Measurements from ENCODE around the gene RASL10A. TPM values are rescaled to one million over a fixed set of nuclear protein-coding genes. Genes with fewer than 3 reads are reported as not detected.

RASL10A gene
- total RNA-seq, 1 experiment from 2014 or later, result 0.82 TPM

GRCh38 chr22:29319072-29319471 is 3.6 kb upstream of the RASL10A start:
- BruUV-seq (replicated peaks), result no TSS peak
- H3K27ac Mint-ChIP-seq (ENCODE audit: low read depth, unreplicated experiment), result no peak overlapping the region
- peaks cover 5% of the 10 kb centered on the region for H3K4me1 Mint-ChIP-seq (ENCODE audit: insufficient read depth, unreplicated experiment)
- TF ChIP-seq CTCF (IDR thresholded peaks at IDR 0.05; ENCODE audit: unreplicated experiment), result no peak
- H3K27me3 Mint-ChIP-seq (ENCODE audit: insufficient read depth, unreplicated experiment), result peaks cover 22% of the 10 kb centered on the region
- H3K36me3 Mint-ChIP-seq (ENCODE audit: insufficient read depth, unreplicated experiment), result no peaks in the 10 kb centered on the region
- CTCF ChIA-PET, result interaction anchor here (0.7 kb wide), 1 partner anchor 20 kb away, joined by 3 read pairs; no protein-coding TSS in a partner anchor
- no peak for DNase-seq (ENCODE audit: unreplicated experiment)
- intact Hi-C loops (cut with micrococcal nuclease), result no loop called here
- POLR2A ChIA-PET, result interaction anchor here (0.8 kb wide), 1 partner anchor 32 kb away, joined by 4 read pairs; no protein-coding TSS in a partner anchor
- no peak overlapping the region for H3K4me3 Mint-ChIP-seq (ENCODE audit: unreplicated experiment)
- no peaks in the 10 kb centered on the region for H3K9me3 Mint-ChIP-seq (ENCODE audit: unreplicated experiment)

GRCh38 chr22:29317827-29318454 is 2.4 kb upstream of the RASL10A start:
- no peak overlapping the region for H3K27ac Mint-ChIP-seq (ENCODE audit: low read depth, unreplicated experiment)
- intact Hi-C loops (cut with micrococcal nuclease), result no loop called here
- peaks cover 7% of the 10 kb centered on the region for H3K4me1 Mint-ChIP-seq (ENCODE audit: insufficient read depth, unreplicated experiment)
- no TSS peak for BruUV-seq (replicated peaks)
- peaks cover 27% of the 10 kb centered on the region for H3K27me3 Mint-ChIP-seq (ENCODE audit: insufficient read depth, unreplicated experiment)
- peaks cover 4% of the 10 kb centered on the region for H3K36me3 Mint-ChIP-seq (ENCODE audit: insufficient read depth, unreplicated experiment)
- H3K4me3 Mint-ChIP-seq (ENCODE audit: unreplicated experiment), result no peak overlapping the region
- ChIA-PET POLR2A (no interaction called here), CTCF (interaction anchor here (1.4 kb wide), 1 partner anchor 27 kb away, joined by 5 read pairs; no protein-coding TSS in a partner anchor)
- DNase-seq (ENCODE audit: unreplicated experiment), result no peak
- H3K9me3 Mint-ChIP-seq (ENCODE audit: unreplicated experiment), result no peaks in the 10 kb centered on the region
- no peak for TF ChIP-seq CTCF (IDR thresholded peaks at IDR 0.05; ENCODE audit: unreplicated experiment)

GRCh38 chr22:29316141-29316828 is 788 bp upstream of the RASL10A start:
- H3K27me3 Mint-ChIP-seq (ENCODE audit: insufficient read depth, unreplicated experiment), result peaks cover 27% of the 10 kb centered on the region
- H3K4me3 Mint-ChIP-seq (ENCODE audit: unreplicated experiment), result no peak overlapping the region
- DNase-seq (ENCODE audit: unreplicated experiment), result no peak
- H3K9me3 Mint-ChIP-seq (ENCODE audit: unreplicated experiment), result no peaks in the 10 kb centered on the region
- peaks cover 9% of the 10 kb centered on the region for H3K4me1 Mint-ChIP-seq (ENCODE audit: insufficient read depth, unreplicated experiment)
- POLR2A ChIA-PET, result interaction anchor here (0.6 kb wide), 1 partner anchor 66 kb away, joined by 3 read pairs; no protein-coding TSS in a partner anchor
- intact Hi-C loops (cut with micrococcal nuclease), result no loop called here
- TF ChIP-seq CTCF (IDR thresholded peaks at IDR 0.05; ENCODE audit: unreplicated experiment), result no peak
- H3K27ac Mint-ChIP-seq (ENCODE audit: low read depth, unreplicated experiment), result no peak overlapping the region
- H3K36me3 Mint-ChIP-seq (ENCODE audit: insufficient read depth, unreplicated experiment), result peaks cover 4% of the 10 kb centered on the region
- CTCF ChIA-PET, result interaction anchor here (1.4 kb wide), 1 partner anchor 28 kb away, joined by 5 read pairs; no protein-coding TSS in a partner anchor
- no TSS peak for BruUV-seq (replicated peaks)

- TF ChIP-seq CTCF (IDR thresholded peaks at IDR 0.05; ENCODE audit: unreplicated experiment), result no peak
- CTCF ChIA-PET, result no interaction called here
- Mint-ChIP-seq H3K4me1 (ENCODE audit: insufficient read depth, unreplicated experiment) (peaks cover 15% of the 10 kb centered on the region), H3K36me3 (ENCODE audit: insufficient read depth, unreplicated experiment) (peaks cover 4% of the 10 kb centered on the region), H3K27ac (ENCODE audit: low read depth, unreplicated experiment) (no peak overlapping the region), H3K9me3 (ENCODE audit: unreplicated experiment) (no peaks in the 10 kb centered on the region), H3K27me3 (ENCODE audit: insufficient read depth, unreplicated experiment) (peaks cover 27% of the 10 kb centered on the region), H3K4me3 (ENCODE audit: unreplicated experiment) (no peak overlapping the region)
- BruUV-seq (replicated peaks), result no TSS peak
- no peak for DNase-seq (ENCODE audit: unreplicated experiment)
- intact Hi-C loops (cut with micrococcal nuclease), result no loop called here
- POLR2A ChIA-PET, result no interaction called here
Measured at GRCh38 chr22:29314537-29315285, 786 bp downstream of the RASL10A start.
